H1 (cell line): ENCODE data around the gene MTCH1. TPM values are rescaled to one million over a fixed set of nuclear protein-coding genes. Genes with fewer than 3 reads are reported as not detected.

Experiments
- CTCF ChIA-PET: fragments of 300-600 bp; sonication (Branson Sonifier 250); formaldehyde crosslinking; loops from one replicate; lab custom pipeline; 2021; ENCODE audit not compliant: partially characterized antibody; lab: Charles Lee
- POLR2A ChIA-PET: fragments of 300-600 bp; sonication (Branson Sonifier 250); formaldehyde crosslinking; loops from one replicate; lab custom pipeline; 2021; ENCODE audit warnings: inconsistent platforms; ENCODE audit not compliant: partially characterized antibody; lab: Charles Lee
- DNase-seq, 2 experiments: peaks; one replicate each; pipeline versions ENCODE4 v3.0.0 to v3.0.0-alpha.2; 2010 to 2022; ENCODE audit warnings: low spot score in 2 of 2, low read depth in 1 of 2, mixed read lengths in 1 of 2
- FAIRE-seq: peaks from 2 replicates; lab custom pipeline; 2011; peaks lifted over from hg19 to GRCh38; lab: Jason Lieb, UNC
- H2AFZ ChIP-seq: 2 replicates; pipeline ENCODE4 v1.8.1; 2012; ENCODE audit warnings: low read length, inconsistent platforms
- H2AK5ac ChIP-seq: 2 replicates; pipeline ENCODE4 v1.6.1; 2013; ENCODE audit warnings: low read depth, low read length
- H2BK120ac ChIP-seq: replicated peaks from 2 replicates; pipeline ENCODE3; 2013; ENCODE audit warnings: low read depth, low read length, inconsistent platforms
- H2BK12ac ChIP-seq: 2 replicates; pipeline ENCODE4 v1.6.1; 2013; ENCODE audit warnings: low read depth, low read length
- H2BK15ac ChIP-seq: 2 replicates; pipeline ENCODE4 v1.6.1; 2013; ENCODE audit warnings: low read length
- H2BK20ac ChIP-seq: 2 replicates; pipeline ENCODE4 v1.6.1; 2013; ENCODE audit warnings: low read length
- H2BK5ac ChIP-seq: 2 replicates; pipeline ENCODE4 v1.6.1; 2013; ENCODE audit warnings: low read depth, low read length
- H3K14ac ChIP-seq: 2 replicates; pipeline ENCODE4 v1.6.1; 2013; ENCODE audit warnings: inconsistent platforms; ENCODE audit not compliant: insufficient read length
- H3K18ac ChIP-seq: 2 replicates; pipeline ENCODE4 v1.6.1; 2013; ENCODE audit warnings: low read length; ENCODE audit errors: extremely low read depth
- H3K23ac ChIP-seq: 2 replicates; pipeline ENCODE4 v1.6.1; 2013; ENCODE audit warnings: inconsistent platforms; ENCODE audit not compliant: insufficient read length
- H3K23me2 ChIP-seq: 2 replicates; pipeline ENCODE4 v1.6.1; 2013; ENCODE audit warnings: low read depth, low read length
- H3K27ac ChIP-seq: 2 replicates; pipeline ENCODE4 v1.6.1; 2011; ENCODE audit warnings: low read depth, low read length, inconsistent platforms
- H3K27me3 ChIP-seq, 4 experiments: replicated peaks in 1 of 4; 1 replicate in 1 of 4; 2 replicates in 3 of 4; pipeline versions ENCODE4 v1.6.1 to v1.8.1; 2011 to 2013; ENCODE audit warnings: low read length in 3 of 4, mild to moderate bottlenecking in 3 of 4, inconsistent platforms in 2 of 4, mixed read lengths in 2 of 4, moderate library complexity in 1 of 4; ENCODE audit not compliant: control insufficient read depth in 3 of 4, insufficient read depth in 3 of 4; ENCODE audit errors: extremely low read depth in 1 of 4
- H3K36me3 ChIP-seq, 4 experiments: 2 replicates each; pipeline versions ENCODE4 v1.6.1 to v1.8.1; 2011 to 2013; ENCODE audit warnings: mild to moderate bottlenecking in 4 of 4, low read length in 3 of 4, moderate library complexity in 2 of 4, control low read depth in 1 of 4, inconsistent platforms in 1 of 4; ENCODE audit not compliant: insufficient read depth in 4 of 4, control insufficient read depth in 2 of 4
- H3K4ac ChIP-seq: replicated peaks from 2 replicates; pipeline ENCODE3; 2013; ENCODE audit warnings: low read length, low read depth, mixed read lengths, inconsistent platforms; ENCODE audit not compliant: insufficient read length
- H3K4me1 ChIP-seq, 4 experiments: replicated peaks in 1 of 4; 1 replicate in 1 of 4; 2 replicates in 3 of 4; pipeline versions ENCODE4 v1.6.1 to v1.8.1; 2011 to 2013; ENCODE audit warnings: low read length in 3 of 4, inconsistent platforms in 2 of 4, mixed read lengths in 1 of 4; ENCODE audit not compliant: insufficient read depth in 4 of 4, control insufficient read depth in 3 of 4
- H3K4me2 ChIP-seq, 2 experiments: 2 replicates each; pipeline versions ENCODE4 v1.6.1 to v1.8.1; 2011 to 2013; ENCODE audit warnings: low read depth in 2 of 2, low read length in 2 of 2, control low read depth in 1 of 2, inconsistent platforms in 1 of 2, mild to moderate bottlenecking in 1 of 2; ENCODE audit not compliant: insufficient read depth in 1 of 2
- H3K4me3 ChIP-seq, 4 experiments: fragments of 200-600, 300-600 bp in 1 of 4; sonication (generic), shearing (Covaris generic), sonication (Bioruptor Twin) in 1 of 4; 2 replicates each; pipeline versions ENCODE4 v1.5.1 to v1.8.1; 2011 to 2016; ENCODE audit warnings: low read length in 4 of 4, low read depth in 3 of 4, control low read depth in 2 of 4, inconsistent platforms in 2 of 4, mild to moderate bottlenecking in 2 of 4, mixed read lengths in 1 of 4, moderate library complexity in 1 of 4; ENCODE audit not compliant: insufficient read depth in 2 of 4; ENCODE audit errors: extremely low read depth in 1 of 4
- H3K56ac ChIP-seq: replicated peaks from 2 replicates; pipeline ENCODE3; 2013; ENCODE audit warnings: low read depth, mild to moderate bottlenecking, mixed read lengths, low read length, inconsistent platforms; ENCODE audit not compliant: insufficient read length
- H3K79me1 ChIP-seq: 2 replicates; pipeline ENCODE4 v1.6.1; 2013; ENCODE audit warnings: low read depth, low read length, control low read depth
- H3K79me2 ChIP-seq, 2 experiments: 2 replicates each; pipeline versions ENCODE4 v1.6.1 to v1.8.1; 2012 to 2013; ENCODE audit warnings: low read length in 2 of 2, mild to moderate bottlenecking in 2 of 2, inconsistent platforms in 1 of 2; ENCODE audit not compliant: insufficient read depth in 2 of 2, control insufficient read depth in 1 of 2
- H3K9ac ChIP-seq, 4 experiments: replicated peaks in 1 of 4; 1 replicate in 1 of 4; 2 replicates in 3 of 4; pipeline versions ENCODE4 v1.6.1 to v1.8.1; 2011 to 2013; ENCODE audit warnings: low read depth in 3 of 4, low read length in 3 of 4, control low read depth in 2 of 4, mild to moderate bottlenecking in 2 of 4, moderate library complexity in 2 of 4, inconsistent platforms in 1 of 4; ENCODE audit errors: extremely low read depth in 1 of 4
- H3K9me3 ChIP-seq, 2 experiments: 2 replicates each; pipeline versions ENCODE4 v1.6.1 to v1.8.1; 2012 to 2013; ENCODE audit warnings: mild to moderate bottlenecking in 2 of 2, moderate library complexity in 2 of 2, control low read depth in 1 of 2, inconsistent platforms in 1 of 2, low read depth in 1 of 2, low read length in 1 of 2, mixed read lengths in 1 of 2; ENCODE audit not compliant: insufficient read depth in 2 of 2
- H4K20me1 ChIP-seq, 2 experiments: replicated peaks in 1 of 2; 2 replicates each; pipeline versions ENCODE3 to v1.8.1; 2011 to 2013; ENCODE audit warnings: inconsistent platforms in 2 of 2, low read length in 2 of 2, mild to moderate bottlenecking in 1 of 2; ENCODE audit not compliant: insufficient read depth in 2 of 2, control insufficient read depth in 1 of 2
- H4K5ac ChIP-seq: 2 replicates; pipeline ENCODE4 v1.6.1; 2013; ENCODE audit warnings: low read length, low read depth, mixed read lengths, inconsistent platforms; ENCODE audit not compliant: insufficient read length
- H4K8ac ChIP-seq: 2 replicates; pipeline ENCODE4 v1.8.0; 2013; ENCODE audit warnings: mild to moderate bottlenecking, moderate library complexity, low read length, inconsistent platforms; ENCODE audit not compliant: insufficient read depth; ENCODE audit errors: extremely low read depth
- H4K91ac ChIP-seq: replicated peaks from 2 replicates; pipeline ENCODE3; 2013; ENCODE audit warnings: low read length, mixed read lengths, inconsistent platforms; ENCODE audit not compliant: insufficient read length
- BCL11A ChIP-seq, 2 experiments: IDR thresholded peaks; one replicate each; pipeline ENCODE4 v1.6.1; 2011; ENCODE audit warnings: low read depth in 2 of 2, low read length in 2 of 2, mild to moderate bottlenecking in 2 of 2
- CEBPB ChIP-seq: IDR thresholded peaks from 2 replicates; pipeline ENCODE4 v1.6.1; 2012; ENCODE audit warnings: low read depth, low read length
- CHD2 ChIP-seq: IDR thresholded peaks from 2 replicates; pipeline ENCODE4 v1.6.1; 2012; ENCODE audit warnings: low read length, improper control_type of control experiment
- CREB1 ChIP-seq: IDR thresholded peaks from 2 replicates; pipeline ENCODE4 v1.6.1; 2012; ENCODE audit warnings: inconsistent platforms
- GTF2F1 ChIP-seq: IDR thresholded peaks from 2 replicates; pipeline ENCODE4 v1.6.1; 2012; ENCODE audit warnings: low read depth, low read length, improper control_type of control experiment, borderline replicate concordance
- KDM5A ChIP-seq: fragments of 200-600 bp; IDR thresholded peaks from 2 replicates; pipeline ENCODE4 v1.7.1; 2012; ENCODE audit warnings: mild to moderate bottlenecking, low read length, inconsistent platforms, mixed read lengths
- PHF8 ChIP-seq: fragments of 200-600 bp; sonication (generic); conservative IDR thresholded peaks from 2 replicates; pipeline ENCODE4 v1.7.1; 2012; ENCODE audit warnings: low read depth, mild to moderate bottlenecking, inconsistent platforms, low read length, moderate library complexity
- RBBP5 ChIP-seq: IDR thresholded peaks from 2 replicates; pipeline ENCODE4 v1.7.1; 2012; ENCODE audit warnings: low read depth, mild to moderate bottlenecking, inconsistent platforms, low read length, moderate library complexity, borderline replicate concordance
- TAF7 ChIP-seq: optimal IDR thresholded peaks from 2 replicates; pipeline ENCODE3; 2011; ENCODE audit warnings: low read depth, mild to moderate bottlenecking, inconsistent platforms, low read length, moderate library complexity, borderline replicate concordance
- WGBS, 2 experiments: shearing (Covaris generic) in 1 of 2; methylation state at CpG; one replicate each; pipeline versions ENCODE4 v1.1.6 to v1.1.7; 2013 to 2015; ENCODE audit warnings: low lambda C conversion rate in 2 of 2, mixed read lengths in 2 of 2, inconsistent platforms in 1 of 2, low coverage in 1 of 2, missing lambda C conversion rate in 1 of 2; ENCODE audit not compliant: insufficient replicate concordance in 2 of 2, insufficient coverage in 1 of 2, insufficient read length in 1 of 2; ENCODE audit errors: extremely low coverage in 1 of 2, missing lambda C conversion rate in 1 of 2; 5-methylcytosine and 5-hydroxymethylcytosine counted together
- polyA plus RNA-seq, 7 experiments: library from polyadenylated mRNA; depleted of rRNA in 3 of 7; stranded (reverse) in 5 of 7; unstranded in 2 of 7; fragments of >200 nt in 5 of 7; fragments of 200-250 nt in 2 of 7; gene quantifications; 1 replicate in 5 of 7; 2 replicates in 1 of 7; 4 replicates in 1 of 7; pipeline versions ENCODE4 v1.2.1 to v1.2.3, GENCODE V29; 2011 to 2013; ENCODE audit warnings: missing spikeins in 2 of 7, mixed read lengths in 2 of 7
- total RNA-seq: library from RNA; stranded (reverse); fragmentation: NEBNext Ultra II Directional; extraction: Animal tissue kit (Norgen Biotek cat#: 25700); gene quantifications from 2 replicates; pipeline ENCODE4 v1.2.1, GENCODE V29; 2021

Gene MTCH1
- total and polyA plus RNA-seq, 2 of the 8 experiments (the other 6 are each of a cell fraction or from before 2014, with no cell fraction given) = 169 to 214 TPM

DNA sequence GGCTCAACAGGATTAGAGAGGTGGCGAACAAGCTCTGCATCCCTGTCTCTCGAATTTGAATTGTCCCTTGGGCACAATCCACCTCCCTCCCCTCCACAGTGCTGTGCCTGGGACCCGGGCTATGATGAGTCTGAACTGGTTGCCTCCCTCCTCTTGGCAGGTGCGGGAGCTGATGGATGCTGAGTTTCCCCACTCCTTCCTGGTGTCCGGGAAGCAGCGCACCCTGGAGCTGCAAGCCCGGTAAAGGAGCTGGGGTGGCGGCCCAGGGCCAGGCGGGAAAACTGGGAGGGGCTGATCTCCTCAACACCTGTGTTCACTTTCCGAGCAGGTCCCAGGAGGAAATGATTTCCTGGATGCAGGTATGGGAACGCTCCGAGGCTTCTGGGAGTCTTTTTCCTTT, 34.4 kb upstream of the MTCH1 start:
- H3K23ac ChIP-seq = no peak overlapping the region
- H2BK120ac ChIP-seq = no peak overlapping the region
- no peak overlapping the region for H3K18ac ChIP-seq
- H3K27me3 ChIP-seq = no peaks in the 10 kb centered on the region
- no peak overlapping the region for H3K9ac ChIP-seq
- DNase-seq (no peak), FAIRE-seq (no peak)
- H2AFZ ChIP-seq = 0 out of 2 replicates have a peak overlapping the region, but pooled peaks have one; percentile 70
- no peak overlapping the region for H4K5ac ChIP-seq
- no peak overlapping the region for H3K14ac ChIP-seq
- POLR2A ChIA-PET = interaction anchor here (0.8 to 2.5 kb wide), 4 partner anchors 9 to 201 kb away, joined by 3 to 11 read pairs (median 5); partner anchors contain the start of gene MTCH1
- no peak overlapping the region for H2BK5ac ChIP-seq
- CTCF ChIA-PET = interaction anchor here (0.7 to 28.1 kb wide), 24 partner anchors 9 to 304 kb away, joined by 3 to 866 read pairs (median 7); partner anchors contain the start of genes C6orf89, FGD2, MTCH1 and PI16
- H3K4ac ChIP-seq = no peak overlapping the region
- H4K91ac ChIP-seq = no peak overlapping the region
- peaks cover 0 to 5% (median 3%) of the 10 kb centered on the region in 4 experiments; a peak in 5 of 7 replicates for H3K4me1 ChIP-seq
- H2AK5ac ChIP-seq = no peak overlapping the region
- no peak overlapping the region for H2BK20ac ChIP-seq
- H3K79me2 ChIP-seq = no peaks in the 10 kb centered on the region
- no peak overlapping the region for H2BK15ac ChIP-seq
- no peak overlapping the region for H3K4me3 ChIP-seq
- H2BK12ac ChIP-seq = no peak overlapping the region
- no peaks in the 10 kb centered on the region for H3K9me3 ChIP-seq
- H3K27ac ChIP-seq = no peak overlapping the region
- no peaks in the 10 kb centered on the region for H3K23me2 ChIP-seq
- H3K79me1 ChIP-seq = no peaks in the 10 kb centered on the region
- H4K8ac ChIP-seq = no peak overlapping the region
- no peak overlapping the region for H3K4me2 ChIP-seq
- peaks cover 0 to 3% of the 10 kb centered on the region in 2 experiments for H4K20me1 ChIP-seq
- H3K36me3 ChIP-seq = no peaks in the 10 kb centered on the region
- H3K56ac ChIP-seq = no peak overlapping the region
- WGBS, 2 experiments = 57% methylated on average over 12 of the region's 12 CpGs; no CpG with 5 or more reads in 1 of the 2 experiments
- TF ChIP-seq RBBP5 (no peak), CEBPB (no peak), CREB1 (no peak), BCL11A (IDR thresholded peaks at IDR 0.05; ENCODE audit: low read depth in 2 of 2, low read length in 2 of 2) (no peak), PHF8 (no peak), KDM5A (no peak), TAF7 (no peak), CHD2 (no peak), GTF2F1 (no peak)
